GM18951 (cell line): ENCODE data around the gene LCE1F.

ENCODE experiments used
- POLR2A ChIP-seq: IDR thresholded peaks from 4 replicates; pipeline ENCODE4 v1.6.1; 2011; ENCODE audit warnings: mild to moderate bottlenecking; ENCODE audit not compliant: insufficient read length, insufficient read depth; ENCODE audit errors: extremely low read depth
- in situ Hi-C: fragments of 300-500 bp; cut with MboI; formaldehyde crosslinking; loops from one replicate; pipeline ENCODE4 v1.12.0; 2022; ENCODE audit warnings: low sequenced_read_pairs, mixed read lengths, inconsistent platforms; ENCODE audit not compliant: unreplicated experiment

LCE1F gene, protein sequence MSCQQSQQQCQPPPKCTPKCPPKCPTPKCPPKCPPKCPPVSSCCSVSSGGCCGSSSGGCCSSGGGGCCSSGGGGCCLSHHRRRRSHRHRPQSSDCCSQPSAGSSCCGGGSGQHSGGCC

DNA sequence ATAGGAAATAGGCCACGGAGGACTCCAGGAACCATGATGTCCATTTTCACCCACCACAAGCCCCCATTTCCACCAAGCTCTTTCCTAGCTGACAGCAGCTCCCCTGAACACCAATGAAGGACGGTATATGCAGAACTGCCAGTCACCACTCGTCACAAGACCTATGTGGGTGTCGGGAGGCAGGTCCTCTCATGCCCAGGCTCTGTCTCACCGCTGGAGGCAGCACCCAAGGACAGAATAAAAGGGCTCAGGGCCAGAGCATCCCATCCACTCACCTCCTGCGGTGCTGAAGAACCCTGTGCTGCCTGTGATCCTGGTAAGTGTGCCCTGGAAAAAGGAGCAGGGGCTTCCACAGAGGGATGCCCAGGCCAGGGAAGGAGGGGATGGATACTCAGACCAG lies at the start of gene LCE1F:
Gene LCE1F (plus strand): TSS at position 266 of the 400 bp plus-strand sequence. CDS start 1,232 bp downstream, outside the sequence.
- TF ChIP-seq POLR2A: no peak
- in situ Hi-C loops: no loop called here

DNA sequence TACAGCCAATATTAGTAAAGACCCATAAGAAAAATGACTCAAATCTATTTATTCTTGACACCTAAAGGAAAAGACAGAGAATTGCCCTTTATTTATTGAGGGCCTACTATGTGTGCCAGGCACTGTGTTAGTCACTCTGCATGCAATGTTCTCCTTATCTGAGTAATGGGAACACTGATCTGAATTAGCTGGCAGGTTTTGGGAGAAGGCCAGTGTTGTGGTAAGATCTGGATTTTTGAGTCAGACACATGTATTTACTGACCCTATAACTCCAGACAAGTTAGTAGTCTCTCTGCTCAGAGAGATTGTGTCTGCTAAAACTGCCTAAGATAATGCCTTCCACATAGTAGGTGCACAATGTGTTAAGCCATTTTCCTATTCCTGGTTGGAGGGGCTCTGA lies 49.7 kb upstream of the LCE1F start:
- TF ChIP-seq POLR2A: no peak
- in situ Hi-C loops: no loop called here

GRCh38 chr1:152728986-152729385 lies 46.0 kb upstream of the LCE1F start:
- TF ChIP-seq POLR2A: no peak
- in situ Hi-C loops: no loop called here

- in situ Hi-C loops: no loop called here
- TF ChIP-seq POLR2A: no peak
These were observed 39.3 kb upstream of the LCE1F start for GRCh38 chr1:152735648-152736047.

DNA sequence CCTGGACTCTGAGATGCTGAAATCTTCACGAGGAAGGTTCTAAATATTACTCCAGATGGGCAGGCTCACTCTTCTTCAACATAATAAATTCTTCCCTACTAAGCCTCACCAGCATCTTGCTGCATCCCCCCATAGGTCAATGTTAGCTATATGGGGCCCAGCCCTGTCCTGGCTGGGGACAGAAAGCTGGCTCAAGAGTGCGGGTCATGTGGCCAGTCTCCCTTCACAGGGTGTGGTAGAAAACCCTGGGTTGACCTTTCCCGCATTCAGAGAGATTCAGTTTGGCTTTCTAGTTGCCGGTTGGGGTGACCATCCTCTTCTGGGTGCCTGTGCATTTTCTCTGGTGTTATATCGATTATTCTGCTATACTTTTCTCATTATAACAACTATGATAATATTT lies 36.9 kb upstream of the LCE1F start:
- no peak for TF ChIP-seq POLR2A
- in situ Hi-C loops: no loop called here

DNA sequence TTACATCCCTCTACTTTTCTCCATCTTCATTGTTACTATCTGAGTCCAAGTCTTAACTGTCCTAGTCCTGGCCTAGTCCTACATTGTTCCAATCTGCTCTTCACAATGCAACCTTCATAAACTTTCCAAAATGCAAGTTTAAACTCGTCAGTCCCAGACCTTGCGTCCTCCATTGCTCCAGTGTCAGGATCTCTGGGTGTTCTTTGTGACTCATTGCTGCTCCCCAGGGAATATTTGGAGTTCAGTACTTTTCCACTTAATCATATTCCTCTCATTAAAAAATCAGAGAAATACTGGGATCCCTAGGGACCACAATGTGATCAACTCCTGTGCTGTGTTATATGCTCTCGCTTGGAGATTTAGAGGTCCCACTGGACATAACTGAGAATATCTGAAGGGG lies 35.1 kb upstream of the LCE1F start:
- no peak for TF ChIP-seq POLR2A
- in situ Hi-C loops: no loop called here

DNA sequence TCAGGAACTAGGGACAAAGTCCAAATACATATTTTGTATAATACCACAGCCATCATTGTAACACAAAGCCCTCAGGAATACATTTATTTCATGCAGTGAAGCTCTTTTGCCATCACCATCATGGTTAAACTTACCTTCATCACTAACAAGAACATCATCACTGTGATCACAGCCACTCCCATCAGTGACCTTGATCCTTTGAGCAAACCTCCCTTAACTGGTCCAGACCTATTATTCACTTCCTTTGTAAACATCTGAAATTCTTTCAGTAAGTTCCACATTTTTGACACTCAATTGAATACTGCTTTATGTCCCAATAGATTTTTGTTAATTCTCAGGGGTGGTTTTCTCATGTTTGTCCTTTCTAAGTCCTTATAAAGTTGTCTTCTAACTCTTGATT lies 33.3 kb upstream of the LCE1F start:
- in situ Hi-C loops: no loop called here
- no peak for TF ChIP-seq POLR2A

- TF ChIP-seq POLR2A: no peak
- in situ Hi-C loops: no loop called here
These were observed 31.4 kb upstream of the LCE1F start for GRCh38 chr1:152743371-152744145.

GRCh38 chr1:152745289-152745704 lies 29.6 kb upstream of the LCE1F start:
- in situ Hi-C loops: no loop called here
- no peak for TF ChIP-seq POLR2A

- in situ Hi-C loops: no loop called here
- TF ChIP-seq POLR2A: no peak
These were observed 29.0 kb upstream of the LCE1F start for GRCh38 chr1:152745765-152746444.

GRCh38 chr1:152747831-152748230 lies 27.1 kb upstream of the LCE1F start:
- TF ChIP-seq POLR2A: no peak
- in situ Hi-C loops: no loop called here

- in situ Hi-C loops: no loop called here
- TF ChIP-seq POLR2A: no peak
These were observed 22.7 kb upstream of the LCE1F start for GRCh38 chr1:152752225-152752624.

DNA sequence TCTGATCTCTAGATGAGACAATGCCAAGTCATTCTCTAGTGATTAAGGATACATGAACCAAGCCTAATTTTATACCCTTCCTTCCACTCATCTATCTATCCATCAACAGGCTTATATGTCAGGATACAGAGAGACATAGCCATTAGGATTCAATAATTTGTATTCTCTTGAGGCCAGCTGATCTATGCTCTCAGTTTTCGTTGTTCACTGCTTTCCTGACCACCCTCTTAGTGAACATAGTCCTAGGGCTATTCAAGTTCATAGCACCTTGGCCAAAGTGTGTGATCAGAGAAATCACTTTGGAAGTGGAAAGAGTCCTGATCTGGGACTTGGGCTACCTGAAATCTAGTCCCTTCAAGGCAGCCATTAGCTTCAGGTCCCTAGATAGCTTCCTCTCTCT lies 21.4 kb upstream of the LCE1F start:
- in situ Hi-C loops: no loop called here
- no peak for TF ChIP-seq POLR2A

- no peak for TF ChIP-seq POLR2A
- in situ Hi-C loops: no loop called here
These were observed 18.1 kb upstream of the LCE1F start for GRCh38 chr1:152756872-152757271.

- in situ Hi-C loops: no loop called here
- TF ChIP-seq POLR2A: no peak
These were observed 17.2 kb upstream of the LCE1F start, which contains the start of gene KPRP for GRCh38 chr1:152757747-152758146. Gene KPRP (plus strand): TSS chr1:152758025. CDS start chr1:152759589, 1,564 bp downstream.
